Right lobe of liver (tissue), 4 donors: ENCODE data around the gene CDKN2B-AS1.

ENCODE experiments used
- CTCF ChIP-seq, 4 donors: fragments of 200-600 bp in 3 of 4; fragments of 450-650 bp in 1 of 4; IDR thresholded peaks; one replicate each; pipeline versions ENCODE4 v1.5.1 to v1.8.0; 2016 to 2022; ENCODE audit warnings: antibody characterized with exemption in 4 of 4, mild to moderate bottlenecking in 2 of 4
- POLR2A ChIP-seq: fragments of 450-650 bp; IDR thresholded peaks from one replicate; pipeline ENCODE4 v1.6.1; 2017; ENCODE audit warnings: antibody characterized with exemption, mild to moderate bottlenecking
- donor health status: DM: no; HTN: no; CAD: no.
- donor health status: DM: no; HTN: no; CAD: no.
- donor health status: DM: no; HTN: yes; CAD: no.

GRCh38 chr9:22046243-22046885 lies 51.8 kb downstream of the CDKN2B-AS1 start:
- TF ChIP-seq CTCF (IDR thresholded peaks at IDR 0.05) (no peak), POLR2A (no peak)
